Endothelial cell of umbilical vein (primary cell): ENCODE data around the gene LORICRIN.

Source experiments
- EZH2 ChIP-seq: IDR thresholded peaks from 2 replicates; pipeline ENCODE4 v1.6.1; 2012; ENCODE audit warnings: borderline replicate concordance, low read depth, mild to moderate bottlenecking, moderate library complexity, low read length, inconsistent platforms; ENCODE audit not compliant: severe bottlenecking
- JUN ChIP-seq: IDR thresholded peaks from 2 replicates; pipeline ENCODE4 v1.6.1; 2011; ENCODE audit warnings: borderline replicate concordance, low read depth; ENCODE audit not compliant: insufficient read length, insufficient read depth
- MYC ChIP-seq: IDR thresholded peaks from one replicate; pipeline ENCODE4 v1.6.1; 2011; ENCODE audit warnings: mild to moderate bottlenecking, low read depth, low read length
- POLR2A ChIP-seq: IDR thresholded peaks from 2 replicates; pipeline ENCODE4 v1.6.1; 2012; ENCODE audit warnings: low read depth, mild to moderate bottlenecking, control low read depth, low read length
- POLR2AphosphoS5 ChIP-seq: IDR thresholded peaks from 2 replicates; pipeline ENCODE4 v1.6.1; 2012; ENCODE audit warnings: low read depth, mild to moderate bottlenecking, control low read depth, low read length, moderate library complexity; ENCODE audit not compliant: insufficient read depth
- TF ChIP-seq, protein P1 (sequence below): IDR thresholded peaks from 2 replicates; pipeline ENCODE4 v1.6.1; 2011; ENCODE audit not compliant: insufficient read depth, insufficient read length
- TF ChIP-seq, protein P2 (sequence below), 2 donors: IDR thresholded peaks; 1 replicate in 1 of 2; 2 replicates in 1 of 2; pipeline ENCODE4 v1.5.1; 2011; ENCODE audit warnings: low read length in 2 of 2, mild to moderate bottlenecking in 2 of 2, moderate library complexity in 2 of 2, control low read depth in 1 of 2, inconsistent platforms in 1 of 2, low read depth in 1 of 2; ENCODE audit not compliant: insufficient read depth in 1 of 2; ENCODE audit errors: extremely low read depth in 1 of 2

DNA sequence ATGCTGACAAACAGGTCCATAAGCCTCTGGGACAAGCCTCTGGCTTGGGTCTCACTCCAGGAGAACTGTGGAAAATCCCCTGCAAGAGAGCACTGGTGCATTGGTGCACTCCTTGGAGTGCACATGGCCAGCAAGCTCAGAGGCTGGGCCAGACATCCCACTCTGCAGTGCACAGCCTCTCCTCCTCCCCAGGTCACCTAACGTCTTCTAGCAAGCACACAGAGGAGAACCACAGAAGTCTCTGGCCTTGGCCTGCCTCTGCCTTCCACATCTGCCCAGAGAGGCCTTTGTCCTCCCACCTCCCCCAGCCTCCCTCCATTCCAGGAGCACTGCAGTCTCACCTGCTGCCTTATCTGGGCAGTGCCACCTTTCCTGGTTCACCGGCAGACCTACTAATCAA lies 49.1 kb downstream of the LORICRIN start:
- TF ChIP-seq JUN = no peak
- TF ChIP-seq, protein P1, sequence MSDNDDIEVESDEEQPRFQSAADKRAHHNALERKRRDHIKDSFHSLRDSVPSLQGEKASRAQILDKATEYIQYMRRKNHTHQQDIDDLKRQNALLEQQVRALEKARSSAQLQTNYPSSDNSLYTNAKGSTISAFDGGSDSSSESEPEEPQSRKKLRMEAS = no peak
- TF ChIP-seq POLR2A = no peak
- TF ChIP-seq, protein P2, sequence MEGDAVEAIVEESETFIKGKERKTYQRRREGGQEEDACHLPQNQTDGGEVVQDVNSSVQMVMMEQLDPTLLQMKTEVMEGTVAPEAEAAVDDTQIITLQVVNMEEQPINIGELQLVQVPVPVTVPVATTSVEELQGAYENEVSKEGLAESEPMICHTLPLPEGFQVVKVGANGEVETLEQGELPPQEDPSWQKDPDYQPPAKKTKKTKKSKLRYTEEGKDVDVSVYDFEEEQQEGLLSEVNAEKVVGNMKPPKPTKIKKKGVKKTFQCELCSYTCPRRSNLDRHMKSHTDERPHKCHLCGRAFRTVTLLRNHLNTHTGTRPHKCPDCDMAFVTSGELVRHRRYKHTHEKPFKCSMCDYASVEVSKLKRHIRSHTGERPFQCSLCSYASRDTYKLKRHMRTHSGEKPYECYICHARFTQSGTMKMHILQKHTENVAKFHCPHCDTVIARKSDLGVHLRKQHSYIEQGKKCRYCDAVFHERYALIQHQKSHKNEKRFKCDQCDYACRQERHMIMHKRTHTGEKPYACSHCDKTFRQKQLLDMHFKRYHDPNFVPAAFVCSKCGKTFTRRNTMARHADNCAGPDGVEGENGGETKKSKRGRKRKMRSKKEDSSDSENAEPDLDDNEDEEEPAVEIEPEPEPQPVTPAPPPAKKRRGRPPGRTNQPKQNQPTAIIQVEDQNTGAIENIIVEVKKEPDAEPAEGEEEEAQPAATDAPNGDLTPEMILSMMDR (IDR thresholded peaks at IDR 0.05; ENCODE audit: extremely low read depth in 1 of 2, insufficient read depth in 1 of 2, low read depth in 1 of 2, low read length in 2 of 2) = no peak
- no peak for TF ChIP-seq POLR2AphosphoS5
- TF ChIP-seq MYC = no peak
- TF ChIP-seq EZH2 = no peak
